Daoy (cell line): ENCODE measurements around the gene ANXA10. TPM values are rescaled to one million over a fixed set of nuclear protein-coding genes. Genes with fewer than 3 reads are reported as not detected.
A peak's percentile ranks its signal among the peaks of the same experiment; 100 is the strongest.
"Not testable (repeated sequence)": the region's sequence is repeated elsewhere in the genome, so short reads cannot be mapped to it uniquely, and the experiment has no call there.

Source experiments
- DNase-seq: peaks from one replicate; pipeline ENCODE4 v3.0.0-alpha.2; 2015; ENCODE audit warnings: low read depth
- total RNA-seq: library from RNA; depleted of rRNA; stranded (reverse); fragments of >200 nt; shearing (Covaris generic); gene quantifications from 2 replicates; pipeline ENCODE4 v1.2.3, GENCODE V29; 2014

The ANXA10 gene
- total RNA-seq, 1 experiment from 2014 or later, result 4.3 TPM

DNA sequence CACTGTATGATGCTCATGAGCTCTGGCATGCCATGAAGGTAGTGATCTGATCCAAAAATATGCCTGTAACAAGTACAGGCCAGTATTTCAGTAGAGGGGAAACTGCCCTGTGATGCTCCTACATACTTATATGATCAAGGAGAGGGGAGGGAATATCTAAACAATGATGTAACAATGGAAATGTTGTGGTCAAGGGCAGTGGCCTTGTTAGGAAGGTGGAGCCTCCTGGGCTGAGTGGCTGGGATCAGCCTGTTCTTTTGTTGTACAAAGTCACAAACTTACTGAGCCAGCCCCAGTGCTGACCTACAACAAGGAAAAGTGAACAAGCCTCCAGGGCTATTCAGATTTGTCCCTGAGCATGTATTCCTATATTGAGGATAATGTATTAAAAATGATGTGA is 70.3 kb downstream of the ANXA10 start:
- DNase-seq, result no peak

DNA sequence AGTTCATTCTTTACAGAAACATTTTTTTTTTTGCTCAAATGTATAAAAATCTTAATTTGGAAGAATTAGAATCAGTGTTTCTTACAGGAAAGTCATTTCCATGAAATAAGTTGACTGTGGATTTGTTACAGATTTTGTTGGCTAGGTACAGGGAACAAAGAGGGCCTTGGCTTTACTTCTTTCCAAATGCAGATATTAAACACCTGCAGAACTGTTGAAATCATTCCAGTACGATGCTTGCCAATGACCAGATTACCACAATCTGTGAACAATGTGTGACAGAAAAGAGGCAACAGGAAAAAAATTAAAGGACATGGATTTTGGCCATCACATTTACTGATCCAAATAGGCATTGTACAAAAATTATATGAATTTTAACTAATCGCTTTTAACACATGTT is 70.8 kb downstream of the ANXA10 start:
- DNase-seq, result no peak

DNA sequence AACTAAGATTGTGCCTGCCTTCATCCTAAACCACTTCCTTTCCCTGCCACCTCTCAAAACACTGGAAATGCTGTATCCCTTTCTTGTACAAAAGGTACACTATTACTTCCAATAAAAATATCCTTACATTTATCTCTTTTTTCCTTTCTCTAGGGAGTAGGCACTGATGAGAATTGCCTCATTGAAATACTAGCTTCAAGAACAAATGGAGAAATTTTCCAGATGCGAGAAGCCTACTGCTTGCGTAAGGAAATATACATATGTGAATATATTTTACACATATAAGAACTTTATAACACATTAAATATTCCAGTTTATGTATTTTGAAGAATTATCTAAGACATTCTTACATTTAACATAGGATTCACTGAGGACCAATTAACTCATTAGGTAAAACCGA is 71.7 kb downstream of the ANXA10 start:
- no peak for DNase-seq

DNA sequence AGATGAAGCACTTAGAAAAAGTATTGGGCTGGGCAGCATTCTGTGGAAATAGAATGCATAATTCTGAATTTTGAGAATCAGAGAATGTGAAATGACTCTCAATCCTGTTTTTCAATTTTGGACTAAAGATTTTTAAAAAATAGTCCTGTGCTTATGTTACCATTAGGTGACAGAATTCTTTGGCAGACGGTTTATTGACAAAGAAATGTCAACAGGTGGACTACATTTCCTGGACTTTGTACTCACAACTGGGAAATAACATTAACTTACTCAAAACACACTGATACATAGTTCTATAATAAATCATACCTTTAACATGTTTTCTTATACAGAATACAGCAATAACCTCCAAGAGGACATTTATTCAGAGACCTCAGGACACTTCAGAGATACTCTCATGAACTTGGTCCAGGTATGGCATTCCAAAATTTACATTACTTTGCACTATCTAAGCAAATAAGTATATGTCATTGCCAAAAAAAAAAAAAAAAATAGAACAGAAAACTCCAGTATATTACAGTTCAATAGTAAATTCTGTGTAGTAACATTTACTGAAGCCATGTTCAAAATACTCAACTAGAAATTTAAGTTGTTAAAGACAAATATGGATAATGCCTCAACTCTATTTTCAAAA is 72.7 kb downstream of the ANXA10 start:
- no peak for DNase-seq

DNA sequence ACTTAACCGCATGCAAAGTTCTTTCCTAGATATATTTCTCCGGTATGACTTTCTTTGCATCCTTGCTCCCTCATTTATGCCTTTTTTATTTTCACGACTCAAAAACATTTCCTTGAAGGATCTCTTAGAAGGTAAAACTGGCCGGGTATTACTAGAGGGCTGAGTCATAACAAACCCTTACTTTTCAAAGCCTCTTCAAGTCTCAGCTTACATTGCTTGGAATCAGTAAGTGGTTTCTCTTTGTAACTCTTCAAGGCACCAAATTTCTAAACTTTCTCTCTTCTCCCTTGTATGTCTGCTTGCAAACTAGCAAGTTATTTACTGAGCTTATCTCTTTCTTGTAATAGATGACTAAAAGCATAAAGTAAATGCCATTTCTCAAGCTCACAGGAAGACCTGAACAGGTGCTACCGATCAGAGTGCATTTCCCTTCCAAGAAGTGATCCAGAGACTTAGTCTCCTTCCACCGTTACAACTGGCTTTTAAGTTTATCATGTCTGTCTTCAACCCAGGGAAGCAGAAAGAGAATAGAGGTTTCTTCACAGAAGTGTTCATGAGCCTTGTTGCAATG is 75.5 kb downstream of the ANXA10 start:
- DNase-seq, result no peak

DNA sequence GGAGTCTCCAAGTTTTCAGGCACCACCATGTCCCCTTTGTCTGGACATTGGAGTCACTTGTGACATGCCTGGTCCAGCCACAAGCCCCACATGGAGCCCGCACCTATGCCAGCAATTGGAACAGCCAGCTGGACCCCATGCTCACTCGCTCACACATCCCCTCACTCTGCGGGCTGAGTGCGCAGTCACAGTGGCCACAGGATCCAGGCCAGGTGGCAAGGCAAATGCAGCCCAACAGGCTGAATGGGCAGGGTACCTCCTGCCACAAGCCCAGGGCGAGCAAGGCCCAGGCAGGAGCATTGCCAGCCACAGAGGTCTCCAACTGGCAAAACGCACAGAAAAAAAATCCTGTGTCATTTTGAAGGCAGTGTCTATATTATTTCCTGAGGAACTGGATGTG is 82.0 kb downstream of the ANXA10 start:
- DNase-seq, result no peak

DNA sequence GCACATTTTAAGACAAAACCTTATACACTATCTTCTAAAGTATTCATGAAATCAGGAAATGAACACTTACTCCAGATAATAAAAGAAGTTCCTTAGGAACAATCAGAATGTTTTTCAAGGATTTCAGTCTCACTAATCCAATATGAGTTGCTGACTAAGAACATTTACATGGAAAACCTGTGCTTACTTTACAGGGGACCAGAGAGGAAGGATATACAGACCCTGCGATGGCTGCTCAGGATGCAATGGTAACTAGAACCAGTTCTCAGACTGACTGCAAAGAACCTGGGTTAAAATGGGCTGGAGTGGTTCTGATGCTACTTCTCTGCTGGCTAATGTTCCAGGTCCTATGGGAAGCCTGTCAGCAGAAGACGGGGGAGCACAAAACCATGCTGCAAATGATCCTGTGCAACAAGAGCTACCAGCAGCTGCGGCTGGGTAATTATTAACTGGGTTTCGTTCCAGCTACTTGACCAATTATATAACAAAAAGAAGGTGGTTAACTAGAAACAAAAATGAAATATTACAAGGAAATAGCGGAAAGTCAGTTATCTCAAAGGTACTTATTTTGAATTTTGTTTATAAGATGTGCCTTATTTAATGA is 85.3 kb downstream of the ANXA10 start:
- DNase-seq, result no peak

DNA sequence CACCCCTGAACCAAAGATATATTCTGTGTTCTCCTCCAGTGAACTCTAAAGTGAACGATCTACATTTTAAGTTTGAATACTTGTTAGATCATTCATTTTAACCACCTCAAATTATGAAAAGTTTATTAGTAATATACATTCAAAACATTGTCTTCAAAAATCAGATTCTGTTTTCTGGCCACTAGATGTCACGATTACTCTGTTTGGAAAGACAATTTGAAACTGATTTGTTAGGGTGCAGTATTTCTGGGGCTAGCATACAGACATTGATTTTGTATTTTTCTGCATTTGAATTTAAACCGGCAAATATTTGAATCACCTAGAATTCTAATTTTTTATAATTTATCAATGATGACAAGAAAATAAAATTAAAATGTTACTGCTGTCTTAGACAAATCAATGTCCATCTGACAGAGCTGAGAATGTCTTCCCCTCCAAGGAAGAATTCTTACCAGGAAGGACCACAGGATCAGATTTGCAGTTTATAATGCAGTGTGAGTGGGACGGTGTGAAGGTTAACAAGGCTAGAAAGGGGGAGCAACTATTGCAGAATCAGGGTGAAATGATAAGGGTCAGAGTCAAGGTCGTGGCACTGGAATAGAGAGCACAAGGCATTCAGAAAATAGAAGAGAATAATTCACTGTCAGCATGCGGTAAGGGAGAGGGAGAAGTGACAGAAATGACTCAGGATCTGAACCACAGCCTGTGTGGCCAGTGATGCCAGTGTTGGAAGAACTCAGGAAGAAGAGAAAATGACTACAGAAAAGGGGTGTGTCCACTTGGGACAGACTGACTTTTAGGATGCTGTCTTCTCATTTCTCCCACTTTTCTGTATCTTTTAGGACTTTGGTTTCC is 91.6 kb downstream of the ANXA10 start:
- DNase-seq, result peak; percentile 13

DNA sequence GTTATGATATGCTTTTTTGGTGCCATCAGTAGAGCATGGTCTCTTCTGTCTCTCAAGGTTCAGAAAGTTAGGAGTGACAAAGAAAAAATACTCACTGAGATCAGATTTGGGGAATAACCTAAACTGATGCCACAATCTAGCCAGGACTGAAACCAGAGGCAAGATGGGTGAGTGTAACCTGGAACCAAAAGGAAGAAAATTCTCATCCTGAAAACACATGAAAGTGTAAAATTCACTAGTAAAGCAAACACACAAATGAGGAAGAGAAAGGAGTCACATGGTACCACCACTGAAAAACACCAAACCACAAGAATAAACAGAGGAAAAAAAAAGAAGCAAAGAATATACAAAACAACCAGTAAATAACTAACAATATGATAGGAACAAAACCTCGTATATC is 96.4 kb downstream of the ANXA10 start:
- DNase-seq, result no peak

DNA sequence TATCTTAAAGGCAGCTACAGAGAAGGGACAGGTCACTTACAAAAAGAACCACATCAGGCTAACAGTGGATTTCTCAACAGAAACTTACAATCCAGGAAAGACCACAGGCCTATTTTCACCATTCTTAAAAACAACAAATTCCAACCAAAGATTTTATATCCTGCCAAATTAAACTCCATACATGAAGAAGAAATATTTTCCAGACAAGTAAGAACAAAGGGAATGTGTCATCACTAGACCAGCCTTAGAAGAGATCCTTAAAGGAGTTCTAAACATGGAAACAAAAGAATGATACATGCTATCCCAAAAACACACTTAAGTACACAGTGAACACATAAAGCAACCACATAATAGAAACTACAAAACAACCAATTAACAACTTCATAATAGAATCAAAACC is 105.6 kb downstream of the ANXA10 start:
- DNase-seq, result no peak

DNA sequence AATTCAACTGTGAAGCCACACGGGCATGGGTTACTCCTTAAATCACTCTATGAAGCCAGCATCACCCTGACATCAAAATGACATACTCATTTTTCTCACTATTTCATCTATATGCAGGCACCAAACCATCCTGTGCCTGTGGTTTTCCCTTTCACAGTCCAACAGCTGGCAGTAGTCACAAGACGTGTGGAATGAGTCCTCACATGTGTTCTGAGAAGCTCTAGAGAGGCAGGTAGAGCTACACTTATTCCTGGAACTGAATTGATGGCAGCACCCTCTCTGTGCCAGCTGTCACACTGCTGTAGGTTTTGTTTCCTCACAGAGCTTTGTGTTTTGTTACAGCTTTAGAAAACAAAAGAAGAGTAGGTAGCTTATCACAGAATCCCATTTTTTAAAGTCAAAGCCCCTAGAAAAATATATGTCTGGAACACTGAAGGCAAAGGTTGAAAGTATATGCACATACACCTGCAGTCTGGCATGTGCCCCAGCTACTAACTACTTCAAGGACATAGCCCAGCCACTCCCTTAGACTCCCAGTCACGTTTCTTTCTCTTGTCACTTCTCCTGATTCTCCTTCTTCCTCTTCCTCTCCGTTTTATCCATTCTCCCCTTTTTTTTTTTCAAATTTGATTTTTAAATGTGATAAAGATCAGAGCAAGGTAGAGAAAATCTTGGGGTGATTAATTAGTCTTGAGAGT is 107.1 kb downstream of the ANXA10 start:
- no peak for DNase-seq

DNA sequence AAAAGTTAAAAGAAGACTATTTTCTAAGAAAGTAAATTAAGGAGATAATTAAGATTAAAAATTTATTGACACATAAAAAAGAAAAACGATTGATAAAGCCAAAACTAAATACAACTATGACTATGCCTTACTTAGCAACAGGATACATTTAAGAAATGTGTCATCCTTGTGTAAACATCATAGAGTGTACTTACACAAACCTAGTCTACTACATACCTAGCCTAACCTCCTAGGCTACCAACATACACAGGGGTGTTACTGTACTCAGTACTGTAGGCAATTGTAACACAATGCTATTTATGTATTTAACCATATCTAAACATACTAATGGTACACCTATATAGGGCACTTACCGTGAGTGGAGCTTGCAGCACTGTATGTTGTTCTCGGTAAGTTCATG is 108.3 kb downstream of the ANXA10 start:
- DNase-seq, result no peak

DNA sequence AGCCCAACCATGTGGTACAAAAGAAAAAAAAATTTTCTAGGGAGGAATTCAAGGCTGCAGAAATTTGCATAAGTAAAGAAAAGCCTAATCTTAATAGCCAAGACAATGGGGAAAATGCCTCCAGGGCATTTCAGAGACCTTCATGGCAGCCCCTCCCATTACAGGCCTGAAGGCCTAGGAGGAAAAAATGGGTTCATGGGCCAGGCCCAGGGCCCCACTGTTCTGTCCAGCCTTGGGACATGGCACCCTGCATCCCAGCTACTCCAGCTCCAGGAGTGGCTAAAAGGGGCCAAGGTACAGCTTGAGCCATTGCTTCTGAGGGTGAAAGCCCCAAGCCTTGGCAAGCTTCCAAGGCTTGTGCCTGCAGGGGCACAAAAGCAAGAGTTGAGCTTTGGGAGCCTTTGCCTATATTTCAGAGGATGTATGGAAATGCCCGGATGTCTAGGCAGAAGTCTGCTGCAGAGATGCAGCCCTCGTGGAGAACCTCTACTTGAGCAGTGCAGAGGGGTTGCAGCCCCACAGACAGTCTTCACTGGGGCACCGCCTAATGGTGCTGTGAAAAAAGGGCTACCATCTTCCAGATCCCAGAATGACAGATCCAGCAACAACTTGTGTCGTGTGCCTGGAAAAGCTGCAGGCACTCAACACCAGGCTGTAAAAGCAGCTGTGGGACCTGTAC is 111.0 kb downstream of the ANXA10 start:
- DNase-seq, result no peak

DNA sequence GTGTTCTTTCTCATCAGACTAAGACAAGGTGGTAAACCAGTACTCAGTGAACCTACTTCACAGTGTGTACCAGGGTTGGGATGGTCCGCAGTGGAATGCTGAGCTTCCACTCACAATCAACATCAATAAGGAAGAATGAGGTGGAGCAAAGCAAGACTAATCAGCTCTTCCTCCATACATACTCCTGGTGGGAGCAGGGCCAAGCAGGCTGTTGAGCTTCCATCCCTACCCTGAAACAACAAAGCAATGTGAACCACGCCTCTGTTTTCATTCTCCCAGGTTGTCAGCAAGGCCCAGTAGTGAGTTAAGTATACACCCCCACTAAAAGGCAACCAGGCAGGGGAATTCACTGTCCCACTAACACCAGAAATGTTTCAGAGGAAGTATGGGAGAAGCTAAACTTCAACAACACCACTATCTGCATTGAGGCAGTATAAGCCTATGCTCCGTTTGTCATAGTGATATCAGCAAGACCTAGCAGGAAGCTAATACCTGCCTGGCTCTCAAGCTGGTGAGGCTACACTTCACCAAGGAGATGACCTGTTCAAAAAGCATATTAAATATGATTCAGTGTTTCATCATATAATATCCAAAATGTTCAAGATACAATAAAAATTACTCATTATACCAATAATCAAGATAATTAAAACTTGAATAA is 116.7 kb downstream of the ANXA10 start:
- no peak for DNase-seq

DNA sequence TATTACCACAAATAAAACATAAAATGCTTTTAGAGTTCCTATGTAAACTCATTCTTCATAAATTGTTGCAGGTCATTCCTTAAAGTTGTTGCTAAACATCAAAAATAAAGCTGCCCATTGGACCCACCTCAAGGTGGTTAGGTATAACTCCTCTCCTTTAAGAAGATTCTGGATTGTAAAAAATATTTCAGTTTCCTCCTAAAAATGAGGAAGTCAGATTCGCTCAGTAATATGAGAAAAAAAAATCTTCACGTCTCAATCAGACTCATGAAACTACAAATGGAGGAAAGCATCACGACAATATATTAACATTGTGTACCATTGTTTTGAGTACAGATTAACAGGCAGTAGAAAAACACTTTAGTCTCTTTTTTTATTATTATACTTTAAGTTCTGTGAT is 120.3 kb downstream of the ANXA10 start:
- DNase-seq, result no peak

DNA sequence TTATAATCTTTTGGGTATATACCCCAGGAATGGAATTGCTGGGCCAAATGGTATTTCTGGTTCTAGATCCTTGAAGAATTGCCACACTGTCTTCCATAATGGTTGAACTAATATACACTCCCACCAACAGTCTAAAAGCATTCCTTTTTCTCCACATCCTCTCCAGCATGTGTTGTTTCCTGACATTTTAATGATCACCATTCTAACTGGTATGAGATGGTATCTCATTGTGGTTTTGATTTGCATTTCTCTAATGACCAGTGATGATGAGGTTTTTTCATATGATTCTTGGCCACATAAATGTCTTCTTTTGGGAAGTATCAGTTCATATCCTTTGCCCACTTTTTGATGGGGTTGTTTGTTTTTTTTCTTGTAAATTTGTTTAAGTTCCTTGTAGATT is 121.2 kb downstream of the ANXA10 start:
- not testable (repeated sequence) for DNase-seq

DNA sequence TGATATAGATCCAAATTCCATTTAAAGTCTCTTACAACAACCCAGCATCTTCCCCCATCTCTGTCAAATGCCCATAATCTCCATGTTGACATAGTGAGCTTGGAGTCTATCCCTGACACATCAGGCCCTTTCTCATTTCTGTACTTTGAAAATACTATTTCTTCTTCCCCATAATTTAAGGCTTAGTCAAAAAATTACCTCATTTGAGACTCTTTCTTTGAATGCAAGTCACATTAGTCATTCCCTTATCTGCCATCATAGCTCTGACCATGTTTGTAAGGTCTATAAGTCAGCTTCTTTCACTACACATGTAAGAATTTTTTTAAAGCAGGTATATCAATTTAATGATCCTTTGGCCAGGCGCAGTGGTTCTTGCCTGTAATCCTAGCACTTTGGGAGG is 126.3 kb downstream of the ANXA10 start:
- DNase-seq, result peak; percentile 13

DNA sequence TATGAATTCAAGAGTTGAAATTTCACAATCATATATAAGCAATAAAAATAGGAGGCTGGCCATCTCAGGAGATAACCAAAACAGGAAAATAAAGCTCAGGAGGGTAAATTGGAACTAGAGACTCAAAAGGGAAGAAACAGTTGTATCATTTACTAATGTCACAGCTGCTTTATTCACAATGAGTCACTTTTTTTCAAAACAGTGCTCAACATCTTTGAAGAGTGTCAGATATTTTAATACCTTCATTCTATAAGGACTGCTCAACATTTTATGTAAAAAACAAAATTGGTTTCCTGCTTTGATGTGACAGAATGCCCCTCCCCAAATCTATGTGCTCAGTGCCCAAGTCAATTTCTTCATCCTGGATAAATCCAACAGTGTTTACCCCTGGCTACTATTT is 128.6 kb downstream of the ANXA10 start:
- no peak for DNase-seq

DNA sequence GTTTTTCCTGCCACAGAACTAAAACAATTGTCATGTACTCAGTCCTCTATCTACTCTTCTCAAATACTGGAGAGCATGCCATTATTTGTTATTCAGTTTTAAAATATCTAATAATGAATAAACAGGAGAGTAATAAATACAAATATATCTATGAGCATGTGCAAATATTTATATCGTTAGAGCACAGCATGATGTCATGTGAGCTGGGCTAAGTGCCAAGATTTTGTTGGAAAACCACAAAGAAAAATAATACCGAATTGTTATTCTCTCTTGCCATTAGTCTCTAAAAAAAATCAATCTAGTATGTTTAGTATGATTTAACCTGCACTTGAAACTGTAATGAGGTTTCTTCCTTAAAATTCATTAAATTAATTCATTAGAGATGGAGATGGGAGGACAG is 129.0 kb downstream of the ANXA10 start:
- peak; percentile 35 for DNase-seq
